CD1c-positive myeloid dendritic cell (primary cell): ENCODE data around the gene CNOT1.
"Not testable (repeated sequence)": the region's sequence is repeated elsewhere in the genome, so short reads cannot be mapped to it uniquely, and the experiment has no call there.

ENCODE experiments used
- DNase-seq: peaks from one replicate; pipeline ENCODE4 v3.0.0-alpha.2; 2016; ENCODE audit errors: extremely low spot score

Gene CNOT1

DNA sequence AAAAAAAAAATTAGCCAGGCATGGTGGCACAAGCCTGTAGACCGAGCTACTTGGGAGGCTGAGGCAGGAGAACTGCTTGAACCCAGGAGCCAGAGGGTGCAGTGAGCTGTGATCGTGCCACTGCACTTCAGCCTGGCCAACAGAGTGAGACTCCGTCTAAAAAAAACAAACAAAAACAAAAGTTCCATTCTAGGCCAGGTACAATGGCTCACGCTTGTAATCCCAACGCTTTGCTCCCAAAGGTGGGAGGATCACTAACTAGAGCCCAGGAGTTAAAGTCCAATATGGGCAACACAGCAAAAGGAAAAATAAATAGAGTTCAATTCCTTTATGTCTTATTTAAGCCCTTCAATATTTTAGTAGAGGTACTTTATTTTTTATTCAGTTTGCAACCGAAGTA, 47.5 kb downstream of the CNOT1 start:
- DNase-seq, result no peak

DNA sequence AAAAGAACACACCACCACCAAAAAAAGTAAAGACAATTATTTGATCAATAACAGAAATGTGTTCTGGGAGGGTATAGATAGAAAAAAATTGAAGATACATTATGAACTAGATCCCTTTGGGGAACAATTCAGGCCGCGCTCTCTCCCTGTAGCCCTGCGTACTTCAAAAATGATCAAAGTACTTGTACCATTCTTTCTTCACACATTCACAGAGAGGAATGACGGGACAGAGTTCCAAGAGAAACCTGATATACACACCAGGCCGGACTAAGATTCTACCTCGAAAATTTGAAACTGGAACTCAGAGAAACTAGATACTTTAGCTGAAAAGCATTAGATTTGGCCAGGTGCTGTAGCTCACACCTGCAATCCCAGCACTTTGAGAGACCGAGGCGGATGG, 50.0 kb downstream of the CNOT1 start:
- DNase-seq, result no peak

DNA sequence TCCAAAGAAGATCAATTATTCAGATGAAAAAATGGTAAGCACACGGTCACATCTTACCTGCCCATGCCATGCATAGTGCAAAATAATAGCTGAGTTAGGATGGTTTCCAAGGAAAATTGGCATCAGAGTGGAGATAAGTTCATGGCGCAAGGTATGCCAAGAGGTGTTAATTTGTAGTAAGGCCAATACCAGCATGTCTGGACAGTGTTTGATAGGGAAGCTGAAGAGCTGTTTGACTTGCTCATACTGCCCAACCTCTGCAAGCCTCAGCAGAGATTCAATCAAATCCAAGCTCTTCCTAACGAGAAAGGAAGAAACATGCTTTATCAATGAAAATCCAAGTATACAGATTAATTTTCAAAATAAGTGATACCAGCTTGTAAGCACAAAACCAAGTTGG, 51.0 kb downstream of the CNOT1 start:
- no peak for DNase-seq

DNA sequence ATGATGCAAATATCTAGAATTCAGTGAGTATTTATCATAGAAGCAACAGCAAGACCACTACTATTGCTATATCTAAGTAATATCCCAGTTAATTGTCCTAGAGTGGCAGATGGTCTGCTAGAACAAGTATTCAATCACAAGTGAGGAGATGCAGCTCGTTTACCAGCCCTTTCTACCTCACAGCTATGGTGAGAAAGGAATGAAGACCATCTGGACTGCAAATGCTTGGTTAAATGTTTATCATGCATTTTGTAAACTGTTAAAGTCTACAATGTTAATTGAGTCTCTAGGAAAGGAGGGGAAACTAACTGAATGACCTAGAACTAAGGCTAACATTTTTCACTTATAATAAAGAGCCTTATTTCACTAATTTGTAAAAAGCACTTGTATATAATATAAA, 52.5 kb downstream of the CNOT1 start:
- no peak for DNase-seq

DNA sequence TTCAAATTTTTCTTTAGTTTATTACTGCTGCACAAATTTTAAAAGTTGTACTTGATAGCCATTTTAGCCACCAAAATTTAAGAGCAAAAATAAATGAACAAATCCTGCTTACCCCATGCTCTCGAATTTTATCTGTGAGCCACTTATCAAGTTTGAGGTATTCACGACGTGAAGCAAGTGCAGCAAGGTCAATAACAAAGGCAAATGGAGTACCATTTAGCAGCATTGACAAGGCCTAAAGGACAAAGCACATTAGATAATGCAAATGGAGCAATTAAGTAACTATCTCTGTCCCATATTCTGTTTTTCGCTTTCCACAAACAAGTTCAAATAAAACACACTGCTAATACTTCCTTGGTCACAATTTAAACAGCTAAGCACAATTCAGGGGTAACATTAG, 54.7 kb downstream of the CNOT1 start:
- no peak for DNase-seq

DNA sequence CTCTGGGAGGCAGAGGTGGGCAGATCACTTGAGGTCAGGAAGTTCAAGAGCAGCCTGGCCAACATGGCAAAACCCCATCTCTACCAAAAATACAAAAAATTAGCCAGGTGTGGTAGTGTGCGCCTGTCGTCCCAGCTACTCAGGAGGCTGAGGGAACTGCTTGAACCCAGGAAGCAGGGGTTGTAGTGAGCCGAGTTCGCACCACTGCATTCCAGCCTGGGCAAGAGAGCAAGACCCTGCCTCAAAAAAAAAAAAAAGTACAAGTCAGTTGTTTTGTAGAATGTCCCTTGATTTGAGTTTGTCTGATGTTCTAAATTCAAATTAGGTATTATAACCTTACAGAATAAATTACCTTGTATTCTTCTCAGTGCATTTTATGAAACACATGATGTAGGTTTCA, 63.9 kb downstream of the CNOT1 start:
- DNase-seq, result not testable (repeated sequence)

DNA sequence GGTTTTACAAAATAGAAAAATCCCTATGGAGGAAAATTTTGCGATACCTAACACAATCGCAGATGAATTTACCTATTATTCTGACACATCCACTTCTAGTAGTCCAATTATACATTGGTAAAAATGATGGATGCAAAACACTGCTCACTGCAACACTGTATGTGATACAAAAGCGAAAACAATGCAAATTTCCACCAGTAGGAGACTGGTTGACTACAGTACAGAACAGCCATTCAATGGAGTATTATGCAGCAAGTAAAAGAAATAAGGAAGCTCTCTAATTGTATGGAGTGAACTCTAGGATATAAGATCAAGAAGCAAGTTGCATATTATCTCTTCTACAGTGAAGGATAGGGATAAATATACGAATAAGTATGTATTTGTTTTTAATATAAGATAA, 65.9 kb downstream of the CNOT1 start:
- DNase-seq, result no peak

DNA sequence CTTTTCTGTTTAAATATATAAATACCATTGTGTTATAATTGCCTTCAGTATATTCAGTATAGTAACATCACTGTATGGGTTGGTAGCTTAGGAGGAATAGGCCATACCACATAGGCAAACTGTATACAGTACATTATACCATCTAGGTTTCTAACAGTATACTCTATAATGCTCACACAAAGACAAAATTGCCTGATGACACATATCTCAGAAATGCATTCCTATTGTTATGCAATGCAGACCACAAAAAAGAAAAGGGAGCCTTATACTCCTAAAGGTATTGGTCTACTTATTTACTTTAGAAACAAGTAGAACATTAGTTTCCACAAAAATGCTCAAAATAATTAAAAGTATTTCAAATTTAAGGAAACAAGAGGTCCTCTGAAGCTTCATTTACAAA, 66.4 kb downstream of the CNOT1 start:
- DNase-seq, result no peak

DNA sequence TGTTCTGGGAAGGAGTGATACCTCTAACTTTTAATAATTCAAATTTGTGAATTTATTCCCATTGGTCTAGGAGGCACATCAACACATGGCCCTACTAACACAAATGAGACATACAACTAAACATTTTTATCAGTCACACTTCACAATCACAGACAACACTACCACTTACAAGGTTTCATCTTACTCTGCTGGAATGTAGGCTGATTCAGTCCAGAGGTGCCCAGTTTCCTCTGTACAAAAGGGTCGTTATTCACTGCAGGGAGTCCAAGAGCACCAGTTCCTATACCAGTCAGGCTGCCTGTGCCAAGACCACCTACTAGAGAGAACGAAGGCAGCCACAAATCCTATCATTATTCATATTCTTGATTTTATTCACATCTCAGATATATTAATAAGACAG, 72.9 kb downstream of the CNOT1 start:
- no peak for DNase-seq

DNA sequence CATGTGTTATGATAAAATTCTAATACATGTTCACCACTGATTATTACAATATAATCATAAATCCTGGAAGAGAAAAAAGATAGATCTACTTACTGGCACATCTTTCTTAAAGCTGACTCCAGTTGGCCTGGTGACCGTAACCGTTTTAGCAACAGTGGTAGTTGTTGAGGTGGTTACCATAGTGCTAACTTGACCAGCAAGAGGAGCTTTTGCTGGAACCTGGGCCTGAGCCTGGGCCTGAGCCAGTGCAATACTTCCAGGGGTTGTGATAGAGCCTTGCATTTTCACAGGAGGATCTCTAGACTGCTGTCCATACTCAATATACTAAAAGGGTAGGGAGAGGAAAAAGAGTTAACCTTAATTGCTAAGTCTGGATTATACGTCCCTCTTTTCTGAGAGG, 78.1 kb downstream of the CNOT1 start:
- no peak for DNase-seq

DNA sequence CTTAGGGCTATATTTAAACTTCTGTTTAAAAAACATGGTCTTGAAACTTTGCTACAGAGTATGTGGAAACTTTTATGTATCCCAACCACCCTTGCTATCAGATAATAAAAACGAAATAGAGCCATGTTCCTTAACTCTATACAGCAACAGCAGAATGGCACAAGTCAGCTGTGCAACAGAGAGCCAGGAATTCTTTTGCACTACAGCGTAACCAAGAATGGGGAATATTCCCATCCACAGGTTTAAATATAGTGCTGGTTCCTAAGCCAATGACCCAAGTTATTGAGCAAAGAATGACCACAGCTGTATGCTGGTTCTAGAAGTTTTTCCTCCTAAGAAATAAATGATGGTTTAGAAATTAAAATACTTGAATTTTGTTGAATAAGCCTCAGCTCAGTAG, 81.2 kb downstream of the CNOT1 start:
- DNase-seq, result no peak

DNA sequence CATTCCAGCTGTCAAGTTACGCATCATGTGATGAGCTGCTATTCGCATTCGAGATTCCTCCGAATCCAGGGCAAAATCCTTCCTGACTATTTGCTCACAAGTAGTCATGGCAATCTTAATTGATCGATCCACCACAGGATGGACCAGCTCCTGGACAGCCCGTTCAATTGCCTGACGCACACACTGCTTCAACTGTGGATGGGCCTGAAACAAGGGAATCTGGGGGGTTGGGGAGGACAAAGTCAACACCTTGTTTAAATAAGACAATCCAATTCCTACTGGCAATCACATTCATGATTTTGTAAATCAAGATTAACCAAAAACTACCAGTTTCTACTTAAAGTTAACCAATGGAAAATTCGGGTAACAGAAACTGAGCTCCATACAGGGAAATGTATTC, 85.9 kb downstream of the CNOT1 start:
- DNase-seq, result no peak

DNA sequence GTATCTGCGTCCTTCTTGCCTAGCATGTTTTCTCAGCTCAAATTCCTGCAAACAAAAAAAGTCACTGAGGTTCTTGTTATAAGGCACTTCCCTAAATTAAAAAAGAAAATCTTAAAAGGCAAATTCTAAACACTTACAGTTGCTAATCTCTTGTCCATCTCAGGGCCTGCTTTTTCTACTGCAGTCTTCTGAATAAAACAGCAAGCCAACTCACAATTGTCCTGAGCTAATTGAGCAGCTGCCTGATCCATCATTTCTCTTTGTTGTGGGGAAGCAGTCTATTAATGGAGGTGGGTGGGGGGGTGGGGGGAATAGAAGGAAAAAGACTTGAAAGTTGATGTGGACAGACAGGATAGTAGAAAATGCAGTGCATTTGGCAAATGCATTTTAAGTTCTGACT, 87.3 kb downstream of the CNOT1 start:
- no peak for DNase-seq

DNA sequence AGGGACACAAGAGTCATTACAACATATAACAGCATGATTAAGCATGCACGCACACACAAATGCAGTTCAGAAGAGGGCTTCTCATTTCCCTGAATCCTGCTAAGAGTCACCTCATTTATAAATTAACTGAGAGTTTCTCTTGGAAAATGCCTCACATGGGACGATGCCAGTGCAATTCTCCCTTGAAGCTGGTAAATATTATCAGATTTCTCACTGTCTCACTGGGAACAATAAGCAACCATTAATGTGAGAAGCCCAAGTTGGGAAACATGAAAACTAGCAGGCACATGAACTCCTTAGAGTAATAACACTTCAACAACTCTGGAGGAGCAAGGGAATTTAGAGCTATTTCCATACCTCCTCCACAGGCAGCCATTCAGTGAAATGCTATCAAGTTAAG, 87.9 kb downstream of the CNOT1 start:
- no peak for DNase-seq

DNA sequence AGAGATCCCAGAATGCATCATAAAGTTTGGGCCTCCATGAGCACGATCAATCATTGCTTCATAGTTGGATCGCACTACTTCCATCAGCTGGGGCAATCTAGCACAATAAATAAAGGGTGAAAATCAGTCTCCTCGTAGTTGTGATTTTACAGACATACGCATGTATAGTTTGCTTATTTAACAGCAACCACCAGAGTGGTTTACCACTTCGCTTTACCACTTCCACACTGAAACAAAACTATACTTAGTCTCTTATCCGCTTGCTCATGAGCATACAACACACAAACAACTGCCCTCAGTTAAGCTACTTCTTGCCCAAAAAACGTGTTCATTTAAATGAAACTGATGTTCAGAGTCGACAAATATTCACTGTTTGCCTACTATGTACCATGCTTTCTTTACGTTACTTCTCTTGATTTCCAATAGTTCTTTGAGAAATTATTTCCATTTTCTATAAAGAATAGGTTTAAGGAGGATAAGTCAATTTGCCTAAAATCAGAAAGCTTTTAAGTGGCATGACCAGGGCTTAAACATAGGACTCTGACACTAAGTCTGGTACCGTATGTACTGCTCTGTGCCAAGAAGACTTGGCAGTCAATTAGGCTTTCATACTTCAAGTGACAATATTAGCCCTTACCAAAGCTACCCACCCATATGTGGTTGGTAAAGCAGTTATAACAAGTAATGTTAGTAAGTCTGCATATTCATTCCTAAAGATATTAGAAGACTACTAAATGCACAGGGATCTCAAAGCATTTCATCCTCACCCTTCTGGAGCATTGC, 92.3 kb downstream of the CNOT1 start:
- no peak for DNase-seq

DNA sequence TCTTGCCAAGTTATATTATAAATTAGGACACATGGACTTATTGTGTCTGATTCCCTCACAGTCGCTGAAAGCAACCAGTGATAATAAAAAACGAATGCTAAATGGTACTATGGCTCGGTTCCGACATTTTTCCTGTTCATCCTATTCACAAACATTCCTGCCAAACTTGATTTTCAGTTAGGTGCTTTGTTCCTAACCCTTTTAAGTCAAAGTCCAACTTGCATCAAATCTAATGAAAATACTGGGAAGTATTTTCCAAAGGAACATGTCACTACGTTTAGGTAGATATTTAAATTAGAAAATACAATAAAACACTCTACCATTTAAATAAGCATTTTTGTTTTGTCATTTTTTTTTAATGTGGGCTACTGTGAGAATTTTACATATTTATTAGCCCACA, 93.3 kb downstream of the CNOT1 start:
- no peak for DNase-seq

DNA sequence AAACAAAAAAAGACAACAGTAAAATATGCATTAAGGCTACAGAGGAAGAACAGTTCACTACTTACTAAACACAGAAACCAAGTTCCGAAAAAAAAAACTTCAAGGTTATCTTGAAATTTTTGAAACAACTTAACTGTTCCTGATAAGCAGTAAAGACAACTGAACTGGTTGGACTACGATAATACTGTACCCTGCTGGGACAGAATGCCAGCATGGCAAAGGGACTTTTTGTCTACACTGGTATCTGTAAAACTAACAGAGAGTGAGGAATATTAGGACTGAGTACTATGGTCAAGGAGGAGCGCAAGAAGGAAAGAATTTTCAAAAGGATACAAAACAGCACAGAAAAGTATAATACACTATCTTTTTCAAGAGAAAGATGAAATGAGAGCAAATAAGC, 94.5 kb downstream of the CNOT1 start:
- no peak for DNase-seq

DNA sequence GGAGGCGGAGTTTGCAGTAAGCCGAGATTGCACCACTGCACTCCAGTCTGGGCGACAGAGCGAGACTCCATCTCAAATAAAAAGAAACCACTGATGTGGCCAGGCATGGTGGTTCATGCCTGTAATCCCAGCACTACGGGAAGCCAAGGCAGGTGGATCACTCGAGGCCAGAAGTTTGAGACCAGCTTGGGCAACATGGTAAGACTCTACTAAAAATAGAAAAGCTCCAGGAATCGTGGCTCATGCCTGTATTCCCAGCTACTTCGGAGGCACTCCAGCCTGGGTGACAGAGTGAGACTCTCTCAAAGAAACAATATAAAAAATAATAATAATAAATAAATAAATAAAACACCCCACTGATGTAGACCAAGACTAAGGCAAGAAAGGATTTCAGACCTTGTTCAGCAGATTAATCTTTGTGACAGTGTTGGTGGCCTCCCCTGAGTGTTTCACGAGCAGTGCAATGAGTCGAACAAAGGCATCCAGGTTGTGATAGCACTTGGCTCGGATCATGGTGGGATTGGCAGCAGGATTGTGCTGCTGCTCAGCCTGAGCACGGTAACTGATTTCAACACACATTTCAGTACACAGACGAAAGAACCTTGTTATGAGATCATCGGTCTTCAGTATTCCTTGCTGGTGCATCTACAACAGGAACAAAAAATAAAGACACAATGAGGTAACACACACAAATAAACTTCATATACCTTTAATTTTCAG, 95.7 kb downstream of the CNOT1 start:
- no peak for DNase-seq

DNA sequence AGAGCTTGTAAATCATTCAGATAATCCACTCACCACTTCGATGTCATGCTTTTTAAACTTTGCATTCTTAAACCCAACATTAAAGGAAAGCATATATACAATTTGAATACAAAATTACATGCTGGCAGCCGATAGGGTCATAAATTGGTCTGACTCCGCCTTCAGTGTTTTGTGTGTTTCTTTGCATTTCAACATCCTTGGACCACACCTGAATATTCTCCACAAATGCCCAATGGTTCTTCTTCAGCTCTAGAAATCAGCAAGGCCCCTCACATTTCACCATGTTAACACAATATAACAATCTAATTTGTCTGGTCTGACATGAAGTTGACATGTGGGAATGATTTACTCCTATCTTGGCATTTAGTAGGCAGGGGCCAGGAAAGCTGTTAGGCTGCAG, 97.2 kb downstream of the CNOT1 start:
- DNase-seq, result no peak

DNA sequence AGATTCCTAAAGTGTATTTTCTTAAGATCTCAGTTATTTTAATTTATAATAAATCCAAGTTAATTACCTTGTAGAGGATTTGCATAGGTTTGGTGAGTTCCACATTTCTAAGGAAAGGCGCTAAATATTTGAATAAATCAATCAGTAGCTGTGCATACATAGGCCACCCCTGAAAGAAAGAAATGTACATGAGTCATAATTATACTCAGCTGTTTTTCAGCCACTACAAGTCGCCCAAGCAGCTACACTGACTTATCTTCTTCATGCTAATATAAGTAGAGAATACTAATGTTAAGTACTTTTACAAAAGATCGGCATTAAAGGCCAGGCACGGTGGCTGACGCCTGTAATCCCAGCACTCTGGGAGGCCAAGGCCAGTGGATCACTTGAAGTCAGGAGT, 99.4 kb downstream of the CNOT1 start:
- no peak for DNase-seq

DNA sequence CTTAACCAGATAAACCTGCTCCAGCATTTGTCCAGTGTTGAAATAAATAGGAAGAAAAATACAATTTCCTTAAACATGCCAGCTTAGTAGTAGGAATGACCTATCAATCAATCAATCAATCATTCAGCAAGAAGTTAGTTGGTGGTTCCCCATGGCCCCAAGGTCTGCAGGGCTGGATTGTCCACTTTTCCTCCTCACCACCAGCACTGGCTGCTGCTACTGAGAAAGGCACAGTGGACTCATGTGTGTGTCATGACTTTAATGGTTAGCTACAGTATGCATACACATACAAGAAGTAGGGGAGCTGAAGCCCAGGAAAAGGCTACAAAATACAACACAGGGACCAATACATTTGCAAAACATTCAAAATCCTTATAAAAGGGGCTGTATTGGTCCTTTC, 109.9 kb downstream of the CNOT1 start:
- no peak for DNase-seq

DNA sequence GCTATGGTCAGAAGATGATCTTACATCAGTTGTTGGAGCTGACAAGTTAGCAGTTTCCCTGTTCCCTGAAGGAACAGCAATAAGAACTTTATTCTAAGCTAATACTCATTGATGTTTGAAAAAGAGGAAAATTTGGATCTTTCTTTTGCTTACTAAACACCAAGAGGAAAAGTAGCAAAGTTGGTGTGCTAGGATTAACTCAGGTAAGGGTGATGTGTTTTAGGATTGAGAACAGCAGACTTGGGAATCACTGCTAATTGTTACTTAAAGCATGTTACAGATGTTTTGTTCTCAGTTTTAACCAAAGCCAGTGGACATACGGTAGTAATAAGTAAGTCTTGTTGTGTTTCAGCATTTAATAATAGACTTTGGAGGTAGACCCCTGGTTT, 110.7 kb downstream of the CNOT1 start:
- DNase-seq, result no peak

DNA sequence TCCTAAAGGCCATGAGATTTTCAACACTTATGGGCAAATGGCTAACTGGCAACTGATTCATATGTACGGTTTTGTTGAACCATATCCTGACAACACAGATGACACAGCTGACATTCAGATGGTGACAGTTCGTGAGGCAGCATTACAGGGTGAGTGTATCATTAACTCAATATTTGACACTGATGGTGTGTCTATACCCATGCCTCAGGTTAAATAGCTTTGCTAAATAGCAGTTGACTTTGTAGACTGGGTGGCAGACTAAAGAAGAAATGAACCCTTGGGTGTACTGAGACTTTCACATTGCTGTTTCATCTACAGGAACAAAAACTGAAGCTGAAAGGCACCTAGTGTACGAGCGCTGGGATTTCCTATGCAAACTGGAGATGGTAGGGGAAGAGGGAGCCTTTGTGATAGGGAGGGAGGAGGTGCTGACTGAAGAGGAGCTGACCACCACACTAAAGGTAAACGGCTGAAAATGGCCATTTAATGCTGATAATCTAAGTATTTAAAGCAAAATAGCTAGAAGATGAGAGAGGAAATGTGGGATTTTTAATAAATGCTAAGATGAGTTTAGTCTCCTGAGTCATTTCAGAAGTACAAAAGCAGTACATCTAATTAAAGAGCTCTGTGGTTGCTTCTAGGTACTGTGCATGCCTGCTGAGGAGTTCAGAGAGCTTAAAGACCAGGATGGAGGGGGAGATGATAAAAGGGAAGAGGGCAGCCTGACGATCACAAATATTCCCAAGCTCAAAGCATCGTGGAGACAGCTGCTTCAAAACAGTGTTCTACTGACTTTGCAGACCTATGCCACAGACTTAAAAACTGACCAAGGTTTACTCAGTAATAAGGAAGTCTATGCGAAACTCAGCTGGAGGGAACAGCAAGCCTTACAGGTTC, 111.3 kb downstream of the CNOT1 start:
- DNase-seq, result no peak
